ENCODE data around the gene FANCC. TPM values are rescaled to one million over a fixed set of nuclear protein-coding genes. Genes with fewer than 3 reads are reported as not detected.
A peak's percentile ranks its signal among the peaks of the same experiment; 100 is the strongest.

FANCC gene
- total and polyA plus RNA-seq, 2 donors (not counting 1 experiment from before 2014, with no cell fraction given), result 8.9 to 9.0 TPM

DNA sequence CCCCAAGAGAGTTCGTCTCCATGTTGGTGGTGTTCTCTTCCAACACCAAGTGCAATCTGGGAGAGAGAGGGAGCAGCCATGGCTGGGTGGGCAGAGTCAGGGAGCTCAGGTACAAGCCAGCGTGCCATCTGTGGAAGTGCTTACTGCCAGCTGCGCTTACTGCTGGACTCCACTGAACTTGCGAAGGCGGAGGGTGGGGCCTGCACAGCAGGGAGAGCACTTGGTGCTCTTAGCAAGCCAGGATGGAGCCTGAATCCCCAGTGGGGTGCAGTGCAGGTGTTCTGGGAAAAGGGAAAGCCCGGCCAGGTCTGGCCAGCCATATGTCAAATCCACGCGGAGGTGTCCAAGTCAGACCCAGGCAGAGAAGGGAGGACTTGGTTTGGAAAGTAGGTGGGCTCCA, 142.0 kb downstream of the FANCC start:
- Histone ChIP-seq H2AFZ (ENCODE audit: low read length) (no peak overlapping the region), H3K4me3 (replicated peaks in 1 of 4; ENCODE audit: control extremely low read depth in 1 of 4, insufficient read depth in 1 of 4, low read depth in 3 of 4, low read length in 4 of 4) (no peak overlapping the region), H3K4me1 (ENCODE audit: control insufficient read depth, extremely low read depth, insufficient read depth, low read length) (peaks cover 3% of the 10 kb centered on the region), H4K20me1 (ENCODE audit: control insufficient read depth, extremely low read depth, insufficient read depth, low read length) (no peaks in the 10 kb centered on the region), H3K27me3 (ENCODE audit: control insufficient read depth, insufficient read depth, low read length) (no peaks in the 10 kb centered on the region), H3K4me2 (ENCODE audit: extremely low read depth, insufficient read depth, low read length) (no peak overlapping the region), H3K27ac (ENCODE audit: insufficient read depth, low read length) (no peak overlapping the region), H3K79me2 (ENCODE audit: control insufficient read depth, insufficient read depth, low read length) (no peaks in the 10 kb centered on the region), H3K9me3 (ENCODE audit: control insufficient read depth, insufficient read depth, low read depth, low read length) (no peaks in the 10 kb centered on the region), H3K36me3 (ENCODE audit: control insufficient read depth, insufficient read depth, low read length) (no peaks in the 10 kb centered on the region), H3K9ac (ENCODE audit: insufficient read depth, low read length) (no peak overlapping the region)
- DNase-seq (ENCODE audit: low read depth in 2 of 2), result no peak
- TF ChIP-seq, protein P1, sequence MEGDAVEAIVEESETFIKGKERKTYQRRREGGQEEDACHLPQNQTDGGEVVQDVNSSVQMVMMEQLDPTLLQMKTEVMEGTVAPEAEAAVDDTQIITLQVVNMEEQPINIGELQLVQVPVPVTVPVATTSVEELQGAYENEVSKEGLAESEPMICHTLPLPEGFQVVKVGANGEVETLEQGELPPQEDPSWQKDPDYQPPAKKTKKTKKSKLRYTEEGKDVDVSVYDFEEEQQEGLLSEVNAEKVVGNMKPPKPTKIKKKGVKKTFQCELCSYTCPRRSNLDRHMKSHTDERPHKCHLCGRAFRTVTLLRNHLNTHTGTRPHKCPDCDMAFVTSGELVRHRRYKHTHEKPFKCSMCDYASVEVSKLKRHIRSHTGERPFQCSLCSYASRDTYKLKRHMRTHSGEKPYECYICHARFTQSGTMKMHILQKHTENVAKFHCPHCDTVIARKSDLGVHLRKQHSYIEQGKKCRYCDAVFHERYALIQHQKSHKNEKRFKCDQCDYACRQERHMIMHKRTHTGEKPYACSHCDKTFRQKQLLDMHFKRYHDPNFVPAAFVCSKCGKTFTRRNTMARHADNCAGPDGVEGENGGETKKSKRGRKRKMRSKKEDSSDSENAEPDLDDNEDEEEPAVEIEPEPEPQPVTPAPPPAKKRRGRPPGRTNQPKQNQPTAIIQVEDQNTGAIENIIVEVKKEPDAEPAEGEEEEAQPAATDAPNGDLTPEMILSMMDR (conservative IDR thresholded peaks at IDR 0.05 in 1 of 2, IDR thresholded peaks at IDR 0.05 in 1 of 2; ENCODE audit: low read depth in 1 of 2, low read length in 2 of 2), result no peak
- no peak for TF ChIP-seq EZH2 (IDR thresholded peaks at IDR 0.05; ENCODE audit: low read length, missing control alignments)

DNA sequence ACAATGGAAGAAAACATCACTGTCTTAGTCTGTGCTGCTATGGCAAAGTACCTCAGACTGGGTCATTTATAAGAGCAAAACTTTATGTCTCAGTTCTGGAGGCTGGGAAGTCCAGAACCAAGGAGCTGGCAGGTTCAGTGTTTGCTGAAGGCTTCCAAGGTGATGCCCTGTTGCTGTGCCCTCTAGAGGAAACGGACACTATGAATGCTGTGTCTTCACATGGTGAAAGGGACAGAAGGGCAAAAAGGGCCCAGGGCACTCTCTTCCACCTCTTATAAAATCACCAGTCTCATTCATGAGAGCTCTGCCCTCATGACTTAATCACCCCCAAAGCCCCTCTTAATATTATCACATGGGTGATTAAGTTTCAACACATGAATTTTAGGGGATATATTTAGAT, 143.5 kb downstream of the FANCC start:
- no peak for DNase-seq (ENCODE audit: low read depth in 2 of 2)
- H3K4me3 ChIP-seq (replicated peaks in 1 of 4; ENCODE audit: control extremely low read depth in 1 of 4, insufficient read depth in 1 of 4, low read depth in 3 of 4, low read length in 4 of 4), result no peak overlapping the region
- H3K79me2 ChIP-seq (ENCODE audit: control insufficient read depth, insufficient read depth, low read length), result no peaks in the 10 kb centered on the region
- no peaks in the 10 kb centered on the region for H4K20me1 ChIP-seq (ENCODE audit: control insufficient read depth, extremely low read depth, insufficient read depth, low read length)
- H3K9ac ChIP-seq (ENCODE audit: insufficient read depth, low read length), result no peak overlapping the region
- peaks cover 3% of the 10 kb centered on the region for H3K4me1 ChIP-seq (ENCODE audit: control insufficient read depth, extremely low read depth, insufficient read depth, low read length)
- H2AFZ ChIP-seq (ENCODE audit: low read length), result no peak overlapping the region
- no peak for TF ChIP-seq EZH2 (IDR thresholded peaks at IDR 0.05; ENCODE audit: low read length, missing control alignments)
- TF ChIP-seq, protein P1 (conservative IDR thresholded peaks at IDR 0.05 in 1 of 2, IDR thresholded peaks at IDR 0.05 in 1 of 2; ENCODE audit: low read depth in 1 of 2, low read length in 2 of 2), result no peak
- H3K36me3 ChIP-seq (ENCODE audit: control insufficient read depth, insufficient read depth, low read length), result no peaks in the 10 kb centered on the region
- H3K27ac ChIP-seq (ENCODE audit: insufficient read depth, low read length), result no peak overlapping the region
- H3K27me3 ChIP-seq (ENCODE audit: control insufficient read depth, insufficient read depth, low read length), result no peaks in the 10 kb centered on the region
- no peak overlapping the region for H3K4me2 ChIP-seq (ENCODE audit: extremely low read depth, insufficient read depth, low read length)
- H3K9me3 ChIP-seq (ENCODE audit: control insufficient read depth, insufficient read depth, low read depth, low read length), result no peaks in the 10 kb centered on the region

- Histone ChIP-seq H3K9me3 (ENCODE audit: control insufficient read depth, insufficient read depth, low read depth, low read length) (no peaks in the 10 kb centered on the region), H3K9ac (ENCODE audit: insufficient read depth, low read length) (no peak overlapping the region), H3K4me3 (replicated peaks in 1 of 4; ENCODE audit: control extremely low read depth in 1 of 4, insufficient read depth in 1 of 4, low read depth in 3 of 4, low read length in 4 of 4) (no peak overlapping the region), H3K4me1 (ENCODE audit: control insufficient read depth, extremely low read depth, insufficient read depth, low read length) (peaks cover 3% of the 10 kb centered on the region), H3K79me2 (ENCODE audit: control insufficient read depth, insufficient read depth, low read length) (no peaks in the 10 kb centered on the region), H3K27ac (ENCODE audit: insufficient read depth, low read length) (no peak overlapping the region), H3K4me2 (ENCODE audit: extremely low read depth, insufficient read depth, low read length) (no peak overlapping the region), H3K27me3 (ENCODE audit: control insufficient read depth, insufficient read depth, low read length) (no peaks in the 10 kb centered on the region), H2AFZ (ENCODE audit: low read length) (no peak overlapping the region), H3K36me3 (ENCODE audit: control insufficient read depth, insufficient read depth, low read length) (no peaks in the 10 kb centered on the region), H4K20me1 (ENCODE audit: control insufficient read depth, extremely low read depth, insufficient read depth, low read length) (no peaks in the 10 kb centered on the region)
- TF ChIP-seq, protein P1 (conservative IDR thresholded peaks at IDR 0.05 in 1 of 2, IDR thresholded peaks at IDR 0.05 in 1 of 2; ENCODE audit: low read depth in 1 of 2, low read length in 2 of 2), result no peak
- no peak for TF ChIP-seq EZH2 (IDR thresholded peaks at IDR 0.05; ENCODE audit: low read length, missing control alignments)
- peak; percentile 18 to 42 for DNase-seq (ENCODE audit: low read depth in 2 of 2)
Measured at GRCh38 chr9:95171596-95171995, 145.9 kb downstream of the FANCC start.
